Measurements from ENCODE around the gene VPS4B.

DNA sequence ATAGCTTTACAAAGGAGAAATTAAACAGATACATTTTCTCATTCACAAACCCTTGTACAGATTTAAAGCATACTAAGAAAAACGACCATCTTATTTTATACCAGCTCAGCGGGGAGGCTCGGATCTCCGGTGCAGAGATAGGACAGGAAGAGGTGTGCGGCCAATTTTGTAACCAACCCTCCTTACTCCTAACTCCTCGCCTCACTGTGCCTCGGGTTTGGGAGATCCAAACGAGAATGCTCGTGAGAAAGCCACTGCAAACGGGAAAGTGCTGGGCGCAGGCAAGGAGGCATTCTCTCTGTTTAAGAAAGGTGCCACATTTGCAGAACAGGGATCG lies 56.4 kb downstream of the VPS4B start:
- TF ChIP-seq CTCF (IDR thresholded peaks at IDR 0.05) (no peak), POLR2AphosphoS5 (IDR thresholded peaks at IDR 0.05) (no peak), POLR2A (IDR thresholded peaks at IDR 0.05) (no peak)

Data from prostate gland (tissue), 2 donors.